Activated CD4-positive, alpha-beta T cell treated with anti-CD3 and anti-CD28 coated beads for 48 hours (primary cell): ENCODE results near the gene CEACAM16.

Source experiments
- DNase-seq: peaks from one replicate; pipeline ENCODE4 v3.0.0-alpha.2; 2020

CEACAM16 gene

GRCh38 chr19:44728178-44728577 is 29.2 kb downstream of the CEACAM16 start:
- no peak for DNase-seq

DNA sequence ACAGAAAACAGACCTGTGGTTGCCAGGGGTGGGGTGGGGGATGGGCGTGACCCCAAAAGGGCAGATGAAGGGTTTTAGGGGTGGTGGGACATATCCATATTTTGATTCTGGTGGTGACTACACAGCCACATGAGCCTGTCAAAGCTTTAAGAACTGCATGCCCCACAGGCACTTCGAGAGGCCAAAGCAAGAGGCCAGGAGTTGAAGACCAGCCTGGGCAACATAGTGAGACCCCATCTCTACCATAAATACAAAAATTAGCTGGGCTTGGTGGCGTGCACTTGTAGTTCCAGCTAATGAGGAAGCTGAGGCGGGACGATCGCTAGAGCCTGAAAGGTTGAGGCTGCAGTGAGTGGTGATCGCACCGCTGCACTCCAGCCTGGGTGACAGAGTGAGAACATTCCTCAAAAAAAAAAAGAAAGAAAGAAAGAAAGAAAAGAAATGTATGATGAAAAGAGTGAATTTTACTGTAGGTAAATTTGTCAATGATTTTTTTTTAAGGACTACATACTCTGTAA is 30.6 kb downstream of the CEACAM16 start:
- DNase-seq = no peak

DNA sequence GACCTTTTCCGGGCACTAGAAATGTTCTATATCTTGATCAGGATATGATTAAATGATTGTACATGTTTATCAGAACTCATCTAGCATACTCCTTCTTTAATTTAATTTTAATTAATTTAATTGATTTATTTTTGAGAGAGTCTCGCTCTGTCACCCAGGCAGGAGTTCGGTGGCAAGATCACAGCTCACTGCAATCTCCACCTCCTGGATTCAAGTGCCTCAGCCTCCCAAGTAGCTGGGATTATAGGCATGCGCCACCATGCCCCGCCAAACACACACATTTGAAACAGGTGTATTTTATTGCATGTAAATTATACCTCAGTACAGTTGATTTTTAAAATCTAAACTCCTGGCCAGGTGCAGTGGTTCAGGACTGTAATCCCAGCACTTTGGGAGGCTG is 32.1 kb downstream of the CEACAM16 start:
- no peak for DNase-seq

DNA sequence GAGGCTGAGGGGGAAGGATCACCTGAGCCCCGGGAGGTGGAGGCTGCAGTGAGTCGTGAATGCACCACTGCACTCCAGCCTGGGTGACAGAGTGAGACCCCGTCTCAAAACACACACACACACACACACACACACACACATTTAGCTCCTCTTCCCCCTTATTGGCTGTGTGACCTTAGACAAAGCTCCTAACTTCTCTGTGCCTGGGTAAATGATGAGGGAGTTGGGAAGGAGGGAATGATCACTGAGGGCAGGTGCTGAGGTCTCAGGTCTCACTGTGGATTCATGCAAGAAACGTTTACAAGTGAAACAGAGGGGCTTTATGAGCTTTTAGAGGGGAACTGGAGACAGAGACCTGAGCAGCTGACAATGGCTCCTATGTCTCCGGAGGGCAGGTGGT is 32.7 kb downstream of the CEACAM16 start:
- no peak for DNase-seq

DNA sequence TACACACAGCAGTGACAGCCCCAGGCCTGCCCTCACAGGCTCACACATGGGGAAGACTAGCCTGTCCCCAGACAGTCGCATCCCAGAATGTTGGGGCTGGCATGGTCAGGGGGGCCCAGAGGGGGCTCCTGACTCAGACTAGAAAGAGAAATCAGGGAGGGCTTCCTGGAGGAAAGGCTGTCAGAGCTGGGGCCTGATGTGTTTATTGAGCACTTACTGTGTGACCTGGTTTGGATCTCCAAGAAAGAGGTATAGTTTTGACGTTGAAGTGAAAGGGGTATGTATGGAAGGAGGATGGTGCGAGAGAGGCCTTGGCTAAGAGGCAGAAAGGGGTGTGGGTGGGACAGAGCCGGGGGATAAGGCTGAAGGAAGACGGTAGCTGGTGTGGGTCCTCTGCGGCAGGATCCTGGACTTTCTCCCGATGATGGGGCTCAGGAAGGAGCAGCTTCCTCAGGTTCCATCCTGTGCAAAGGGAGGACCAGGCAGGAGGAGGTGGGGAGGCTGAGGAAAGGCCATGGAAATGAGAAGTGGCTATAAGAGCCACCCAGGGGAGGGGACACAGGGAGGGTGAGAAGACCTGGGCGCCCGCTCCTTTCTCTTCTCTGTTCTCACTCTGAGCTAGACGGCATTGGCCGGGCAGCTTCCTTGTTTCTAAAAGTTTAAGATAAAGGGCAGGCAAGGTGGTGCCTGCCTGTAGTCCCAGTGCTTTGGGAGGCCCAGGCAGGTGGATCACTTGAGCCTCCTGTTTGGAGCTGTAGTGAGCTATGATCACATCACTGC is 33.5 kb downstream of the CEACAM16 start:
- DNase-seq = no peak

DNA sequence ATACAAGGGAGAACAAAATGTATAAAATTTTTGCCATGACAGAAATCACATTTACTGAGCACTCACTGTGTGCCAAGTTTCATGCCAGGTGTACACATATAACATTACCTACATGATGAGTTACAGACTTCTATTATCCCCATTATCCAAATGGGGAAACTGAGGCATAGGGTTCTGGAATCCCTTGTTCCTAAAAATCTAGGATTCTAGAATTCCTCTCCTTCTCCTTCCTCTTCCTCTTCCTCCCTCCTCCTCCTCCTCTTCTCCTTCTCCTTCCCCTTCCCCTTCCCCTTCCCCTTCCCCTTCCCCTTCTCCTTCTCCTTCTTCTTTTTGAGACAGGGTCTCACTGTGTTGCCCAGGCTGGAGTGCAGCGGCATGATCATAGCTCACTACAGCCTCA is 35.4 kb downstream of the CEACAM16 start:
- DNase-seq = no peak

DNA sequence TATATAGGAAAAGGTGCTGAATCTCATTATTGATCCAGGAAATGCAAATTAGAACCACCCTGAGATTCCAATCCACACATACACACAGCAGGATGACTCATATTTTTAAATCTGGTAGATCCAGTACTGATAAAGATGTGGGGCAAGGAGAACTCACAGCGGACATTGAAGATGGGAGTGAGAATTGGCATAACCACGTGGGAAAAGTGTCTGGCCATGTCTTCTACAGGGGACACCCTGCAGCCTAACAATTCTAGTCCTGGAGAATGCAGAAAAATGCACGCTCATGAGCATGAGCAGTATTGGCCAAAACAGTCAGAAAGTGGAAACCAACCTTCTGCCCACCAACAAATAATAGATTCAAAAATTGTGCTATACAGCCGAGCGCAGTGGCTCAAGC is 36.1 kb downstream of the CEACAM16 start:
- no peak for DNase-seq

DNA sequence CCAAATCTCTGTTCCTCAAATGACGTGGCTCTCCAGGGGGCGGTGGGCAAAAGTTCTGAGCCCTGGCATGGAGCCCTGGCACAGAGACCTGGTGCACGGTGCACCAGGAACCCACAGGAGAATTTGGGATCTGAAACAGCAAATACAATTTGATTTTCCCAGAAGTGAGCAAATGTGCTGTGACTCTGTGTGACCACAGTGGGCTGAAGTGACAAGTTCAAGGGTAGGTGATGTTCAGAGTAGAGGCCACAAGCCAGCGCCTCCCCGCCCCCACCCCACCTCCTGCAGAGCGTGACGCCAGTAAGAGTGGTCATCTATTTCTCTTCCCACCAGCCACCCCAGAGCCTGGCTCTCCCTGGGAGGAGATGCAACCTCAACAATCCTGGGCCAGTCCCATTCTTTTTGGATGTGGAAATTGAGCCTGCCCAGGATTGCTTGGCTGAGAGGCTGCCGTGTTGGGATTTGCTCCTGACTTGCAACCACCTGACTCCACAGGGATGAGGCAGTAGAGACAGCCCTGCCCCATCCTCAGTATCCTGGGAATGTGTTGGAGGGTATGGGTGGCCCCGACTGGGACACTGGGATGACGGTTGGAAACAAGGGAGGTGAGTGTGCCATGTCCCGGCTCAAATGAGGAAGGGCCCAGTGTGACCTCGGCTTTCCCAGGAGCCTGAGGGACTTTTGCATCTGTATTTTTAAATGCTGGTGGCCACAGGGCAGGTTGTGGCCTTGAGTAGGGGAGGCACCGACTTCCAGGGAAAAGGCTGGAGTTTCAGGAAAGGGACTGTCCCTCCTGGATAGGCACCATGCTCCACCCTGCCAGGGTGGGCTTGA is 38.5 kb downstream of the CEACAM16 start:
- no peak for DNase-seq

DNA sequence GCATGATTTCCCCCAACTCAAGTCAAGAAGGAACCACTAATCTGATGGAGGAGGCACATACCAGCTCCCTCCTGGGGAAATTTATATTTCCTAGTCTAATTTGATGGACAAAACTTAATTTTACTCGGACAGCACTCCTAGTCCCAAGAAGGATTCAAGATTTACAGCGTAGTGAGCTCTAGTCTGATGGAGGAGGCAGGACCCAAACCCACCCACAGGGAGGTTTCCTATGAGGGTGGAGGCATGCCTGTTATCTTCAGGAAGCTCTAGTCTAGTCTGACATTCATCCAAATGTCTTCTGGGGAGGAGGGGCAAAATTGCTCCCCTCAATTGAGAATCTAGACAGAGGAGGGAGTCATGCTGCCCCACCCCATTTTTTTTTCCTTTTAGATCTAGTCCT is 39.2 kb downstream of the CEACAM16 start:
- no peak for DNase-seq

DNA sequence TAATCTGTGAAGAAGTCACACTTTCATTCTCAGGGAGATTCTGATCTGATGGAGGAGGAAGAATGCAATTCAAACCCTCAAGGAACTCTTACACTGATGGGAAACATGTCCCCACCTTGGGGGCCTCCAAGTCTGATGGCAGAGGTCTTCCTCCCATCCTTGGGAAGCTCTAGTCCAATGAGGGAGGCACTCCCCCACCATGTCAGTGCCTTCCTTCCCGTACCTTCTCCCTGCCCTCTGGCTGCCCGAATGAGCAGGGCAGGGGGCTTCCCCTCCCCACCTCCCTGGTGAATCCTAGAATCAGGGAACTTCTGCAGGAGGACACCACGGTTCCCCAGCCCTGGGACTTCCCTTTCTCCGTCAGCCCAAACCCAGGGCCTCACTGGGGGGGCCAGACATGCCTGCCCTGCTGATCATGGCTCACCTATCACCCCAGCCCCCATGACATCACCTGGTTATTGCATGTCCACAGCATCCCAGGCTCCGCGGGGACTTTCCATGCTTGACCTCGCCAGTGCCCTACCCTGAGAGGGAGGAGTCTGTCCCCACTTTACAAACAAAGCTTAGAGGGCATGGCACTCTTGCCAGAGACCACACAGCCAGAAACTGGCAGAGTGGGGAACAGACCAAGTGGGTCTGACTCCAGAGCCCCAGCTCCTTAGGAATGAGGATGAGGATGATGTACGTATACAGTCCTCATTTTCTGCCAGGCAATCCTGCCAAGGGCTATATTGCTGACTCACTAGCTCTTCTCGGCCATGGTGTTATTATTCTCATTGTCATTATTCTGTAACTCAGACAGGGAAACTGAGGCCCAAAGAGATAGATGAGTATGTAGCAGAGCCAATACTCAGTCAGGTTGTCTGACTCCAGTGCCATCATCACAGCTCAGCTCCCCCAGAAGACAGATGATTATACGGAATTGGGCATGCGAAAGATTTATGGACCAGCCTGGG is 39.9 kb downstream of the CEACAM16 start:
- no peak for DNase-seq

DNA sequence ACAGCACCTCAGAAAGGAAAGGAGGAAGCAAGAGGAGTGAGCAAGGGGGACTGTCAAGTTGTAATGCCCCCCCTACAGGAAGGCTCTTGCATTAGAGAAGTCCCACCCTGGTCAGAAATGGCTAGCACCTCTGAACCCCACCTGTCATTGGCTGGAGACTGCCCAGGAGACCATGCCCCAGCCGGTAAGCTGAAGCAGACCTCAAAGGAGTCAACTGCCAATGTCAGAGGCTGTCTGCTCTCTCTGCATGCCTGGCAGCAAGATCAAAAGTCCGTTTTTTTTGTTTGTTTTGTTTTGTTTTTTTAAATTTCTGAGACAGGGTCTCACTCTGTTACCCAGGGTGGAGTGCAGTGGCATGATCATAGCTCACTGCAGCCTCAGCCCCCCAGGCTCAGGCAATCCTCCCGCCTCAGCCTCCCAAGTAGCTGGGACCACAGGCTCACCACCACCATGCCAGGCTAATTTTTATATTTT is 41.4 kb downstream of the CEACAM16 start:
- DNase-seq = no peak

- DNase-seq = no peak
Measured at GRCh38 chr19:44741258-44741731, 42.3 kb downstream of the CEACAM16 start.

DNA sequence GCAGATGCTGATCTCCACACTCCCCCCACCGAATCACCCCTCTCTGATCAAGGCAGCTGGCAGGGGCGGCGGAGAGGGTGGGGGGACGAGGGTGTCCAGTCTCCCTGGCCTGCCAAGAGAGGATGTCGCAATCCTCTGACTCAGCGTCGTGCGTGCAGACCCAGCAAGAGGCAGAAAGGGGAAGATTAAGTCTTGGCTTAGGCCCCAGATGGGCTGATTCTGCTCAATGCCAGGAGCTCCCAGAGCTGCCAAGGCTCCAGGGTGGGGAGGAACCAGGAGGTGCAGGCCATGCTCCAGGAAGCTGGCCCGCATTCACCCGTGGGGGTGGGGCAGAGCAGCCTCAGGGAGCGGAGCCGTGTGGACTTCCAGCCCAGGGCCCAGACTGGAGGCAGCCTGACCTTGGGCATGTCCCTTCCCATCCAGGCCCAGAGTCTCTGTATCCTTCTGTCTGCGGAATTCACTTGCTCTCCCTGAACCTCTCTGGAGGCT is 42.9 kb downstream of the CEACAM16 start:
- DNase-seq = peak; percentile 57

GRCh38 chr19:44742330-44743061 is 43.5 kb downstream of the CEACAM16 start:
- DNase-seq = no peak

DNA sequence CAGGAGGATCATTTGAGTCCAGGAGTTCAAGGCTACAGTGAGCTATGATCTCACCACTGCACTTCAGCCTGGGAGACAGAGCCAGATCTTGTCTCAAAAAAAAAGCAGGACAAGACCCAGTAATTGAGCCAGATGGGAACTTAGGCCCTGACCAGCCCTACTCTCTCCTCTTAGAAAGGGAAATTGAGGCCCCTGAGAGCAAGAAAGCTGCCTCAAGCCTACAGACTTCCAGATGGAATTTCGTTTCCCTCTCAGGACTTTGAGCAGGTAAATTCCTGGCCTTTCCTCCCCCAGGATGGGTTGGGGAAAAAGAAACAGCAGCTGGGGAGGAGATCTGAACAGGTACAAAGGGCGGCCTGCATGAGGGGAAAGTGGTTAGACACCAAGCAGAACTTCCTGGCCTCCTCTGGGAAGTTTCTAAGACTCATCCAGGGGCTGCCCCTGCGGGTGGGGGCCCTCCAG is 46.0 kb downstream of the CEACAM16 start:
- DNase-seq = no peak

DNA sequence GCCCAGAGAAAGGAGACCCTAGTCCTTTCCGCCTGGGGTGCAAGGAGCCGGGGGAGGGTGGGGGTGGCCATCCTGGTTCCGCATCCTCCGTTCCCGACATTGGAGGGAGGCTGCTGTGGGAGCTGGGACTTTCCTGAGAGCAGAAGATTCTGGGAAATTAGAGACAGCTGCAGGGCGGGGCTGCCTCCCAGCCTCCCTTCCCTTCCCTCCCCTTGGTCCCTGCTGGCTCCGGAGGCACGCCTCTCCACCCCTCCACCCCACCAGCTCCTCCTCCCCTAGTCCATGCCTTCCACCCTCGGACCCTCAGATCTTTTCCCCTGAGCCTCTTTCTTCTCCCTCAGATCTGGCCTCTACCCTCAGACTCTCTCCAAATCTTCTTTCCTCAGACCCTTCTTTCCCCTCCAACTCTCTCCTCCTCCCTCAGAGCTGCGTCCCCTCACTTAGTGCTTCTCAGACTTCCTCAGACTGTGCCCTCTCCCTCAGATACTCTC is 46.4 kb downstream of the CEACAM16 start:
- DNase-seq = no peak

DNA sequence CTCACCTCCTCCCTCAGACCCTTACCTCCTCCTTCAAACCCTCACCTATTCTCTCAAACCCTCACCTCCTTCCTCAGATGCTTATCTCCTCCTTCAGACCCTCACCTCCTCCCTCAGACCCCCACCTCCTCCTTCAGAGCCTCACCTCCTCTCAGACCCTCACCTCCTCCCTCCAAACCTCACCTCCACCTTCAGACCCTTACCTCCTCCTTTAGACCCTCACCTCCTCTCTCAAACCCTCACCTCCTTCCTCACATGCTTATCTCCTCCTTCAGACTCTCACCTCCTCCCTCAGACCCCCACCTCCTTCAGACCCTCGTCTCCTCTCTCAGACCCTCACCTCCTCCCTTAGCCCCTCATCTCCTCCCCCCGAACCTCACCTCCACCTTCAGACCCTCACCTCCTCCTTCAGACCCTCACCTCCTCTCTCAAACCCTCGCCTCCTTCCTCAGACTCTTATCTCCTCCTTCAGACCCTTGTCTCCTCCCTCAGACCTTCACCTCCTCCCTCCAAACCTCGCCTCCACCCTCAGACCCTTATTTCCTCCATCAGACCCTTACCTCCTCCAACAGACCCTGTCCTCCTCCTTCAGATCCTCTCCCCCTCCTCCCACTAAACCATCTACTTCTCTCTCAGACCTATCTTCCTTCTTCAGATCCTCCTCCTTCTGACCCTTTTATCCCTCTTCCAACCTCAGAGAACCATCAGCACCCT is 47.1 kb downstream of the CEACAM16 start:
- DNase-seq = no peak

GRCh38 chr19:44746616-44746945 is 47.6 kb downstream of the CEACAM16 start:
- no peak for DNase-seq

DNA sequence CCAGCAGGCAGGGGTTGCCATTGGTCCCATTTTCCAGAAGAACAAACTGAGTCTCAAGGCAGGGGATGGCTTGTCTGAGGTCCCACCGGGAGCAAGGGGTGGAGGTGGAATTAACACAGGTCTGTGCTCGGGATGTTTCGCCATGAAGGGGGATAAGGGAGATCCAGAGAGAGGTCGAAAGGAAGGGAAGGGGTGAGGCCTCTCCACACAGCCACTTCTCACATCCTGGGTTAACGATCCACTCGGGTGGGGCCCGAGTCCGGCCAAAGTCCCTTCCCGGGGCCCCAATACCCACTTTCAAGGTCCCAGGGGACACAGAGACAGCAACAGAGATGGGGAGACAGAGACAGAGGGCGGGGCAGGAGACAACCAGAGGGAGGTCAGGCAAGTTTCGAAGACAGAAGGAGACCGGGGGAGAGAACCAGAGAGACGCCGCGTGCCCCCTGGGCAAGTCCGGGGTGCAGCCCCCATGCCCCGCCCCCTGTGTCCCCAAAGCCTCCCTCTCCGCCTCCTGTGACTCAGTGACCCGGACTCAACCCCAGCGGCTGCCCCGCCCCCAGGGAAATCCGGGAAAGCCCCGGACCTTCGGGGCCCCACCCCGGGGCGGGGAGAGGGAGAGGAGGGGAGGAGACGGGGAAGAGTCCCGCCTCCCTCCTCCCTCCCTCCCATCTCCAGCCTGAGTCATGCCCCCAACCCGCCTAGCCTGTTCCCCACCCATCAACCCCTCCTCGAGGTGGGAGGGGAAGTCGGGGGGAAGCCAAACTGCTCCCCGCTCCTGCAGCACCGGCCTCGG is 48.2 kb downstream of the CEACAM16 start:
- peak; percentile 95 for DNase-seq
